ENCODE data around the gene TCF7L2. TPM values are rescaled to one million over a fixed set of nuclear protein-coding genes. Genes with fewer than 3 reads are reported as not detected.

Gene TCF7L2
- total RNA-seq, 1 experiment from 2014 or later: 14.8 TPM

- H2AFZ ChIP-seq: no peak overlapping the region
- peaks cover 33% of the 10 kb centered on the region for H3K4me1 ChIP-seq (replicated peaks; ENCODE audit: insufficient read depth)
- no peaks in the 10 kb centered on the region for H4K20me1 ChIP-seq (ENCODE audit: insufficient read depth)
- intact Hi-C loops (cut with micrococcal nuclease; ENCODE audit: unreplicated experiment): no loop called here
- H3F3A ChIP-seq (ENCODE audit: insufficient read depth, low read depth): peaks cover 8% of the 10 kb centered on the region
- no peak overlapping the region for H3K27ac ChIP-seq
- ChIA-PET POLR2A (ENCODE audit: unreplicated experiment) (no interaction called here), CTCF (no interaction called here)
- H3K9me3 ChIP-seq (ENCODE audit: insufficient read depth, low read depth): no peaks in the 10 kb centered on the region
- no peak for DNase-seq
- H3K9me2 ChIP-seq (ENCODE audit: insufficient read depth): no peaks in the 10 kb centered on the region
- peaks cover 29% of the 10 kb centered on the region for H3K79me2 ChIP-seq (ENCODE audit: low read depth)
- no peaks in the 10 kb centered on the region for H3K36me3 ChIP-seq (ENCODE audit: low read depth)
- BruUV-seq (replicated peaks): no TSS peak
- H3K4me3 ChIP-seq: no peak overlapping the region
- no peak overlapping the region for H3K4me2 ChIP-seq
- no peaks in the 10 kb centered on the region for H3K27me3 ChIP-seq (ENCODE audit: insufficient read depth, low read depth)
- no peak for TF ChIP-seq CTCF (conservative IDR thresholded peaks at IDR 0.05)
These were observed 130.8 kb downstream of the TCF7L2 start for GRCh38 chr10:113080925-113081229.

GRCh38 chr10:113084031-113084430 is 134.0 kb downstream of the TCF7L2 start:
- DNase-seq: peak in 1 of 2 experiments; percentile 74
- TF ChIP-seq CTCF (conservative IDR thresholded peaks at IDR 0.05): no peak
- no peak for TF ChIP-seq EZH2 (IDR thresholded peaks at IDR 0.05; ENCODE audit: low read depth)
- peaks cover 30% of the 10 kb centered on the region for H3F3A ChIP-seq (ENCODE audit: insufficient read depth, low read depth)
- no peak overlapping the region for H2AFZ ChIP-seq
- H4K20me1 ChIP-seq (ENCODE audit: insufficient read depth): no peaks in the 10 kb centered on the region
- intact Hi-C loops (cut with micrococcal nuclease; ENCODE audit: unreplicated experiment): no loop called here
- ChIA-PET CTCF (no interaction called here), POLR2A (ENCODE audit: unreplicated experiment) (no interaction called here)
- H3K4me2 ChIP-seq: peak overlapping the region; percentile 46
- H3K9me3 ChIP-seq (ENCODE audit: insufficient read depth, low read depth): no peaks in the 10 kb centered on the region
- peaks cover 56% of the 10 kb centered on the region for H3K4me1 ChIP-seq (replicated peaks; ENCODE audit: insufficient read depth)
- H3K9me2 ChIP-seq (ENCODE audit: insufficient read depth): no peaks in the 10 kb centered on the region
- H3K27ac ChIP-seq: peak overlapping the region; percentile 54
- no peaks in the 10 kb centered on the region for H3K36me3 ChIP-seq (ENCODE audit: low read depth)
- BruUV-seq (replicated peaks): no TSS peak
- H3K79me2 ChIP-seq (ENCODE audit: low read depth): peaks cover 27% of the 10 kb centered on the region
- H3K4me3 ChIP-seq: no peak overlapping the region
- H3K27me3 ChIP-seq (ENCODE audit: insufficient read depth, low read depth): no peaks in the 10 kb centered on the region

GRCh38 chr10:113085776-113086175 is 135.7 kb downstream of the TCF7L2 start:
- H3K9me3 ChIP-seq (ENCODE audit: insufficient read depth, low read depth): no peaks in the 10 kb centered on the region
- POLR2A ChIA-PET (ENCODE audit: unreplicated experiment): interaction anchor here (0.5 kb wide), 1 partner anchor 614 kb away, joined by 24 read pairs; no protein-coding TSS in a partner anchor
- H3K27ac ChIP-seq: peak overlapping the region; percentile 96
- DNase-seq: no peak
- H2AFZ ChIP-seq: no peak overlapping the region
- H4K20me1 ChIP-seq (ENCODE audit: insufficient read depth): no peaks in the 10 kb centered on the region
- no peaks in the 10 kb centered on the region for H3K36me3 ChIP-seq (ENCODE audit: low read depth)
- TF ChIP-seq EZH2 (IDR thresholded peaks at IDR 0.05; ENCODE audit: low read depth) (no peak), CTCF (conservative IDR thresholded peaks at IDR 0.05) (no peak)
- H3K27me3 ChIP-seq (ENCODE audit: insufficient read depth, low read depth): no peaks in the 10 kb centered on the region
- CTCF ChIA-PET: no interaction called here
- H3K9me2 ChIP-seq (ENCODE audit: insufficient read depth): no peaks in the 10 kb centered on the region
- H3K79me2 ChIP-seq (ENCODE audit: low read depth): peaks cover 27% of the 10 kb centered on the region
- H3K4me1 ChIP-seq (replicated peaks; ENCODE audit: insufficient read depth): peaks cover 56% of the 10 kb centered on the region
- H3F3A ChIP-seq (ENCODE audit: insufficient read depth, low read depth): peaks cover 30% of the 10 kb centered on the region
- intact Hi-C loops (cut with micrococcal nuclease; ENCODE audit: unreplicated experiment): no loop called here
- no TSS peak for BruUV-seq (replicated peaks)
- H3K4me2 ChIP-seq: peak overlapping the region; percentile 63
- H3K4me3 ChIP-seq: no peak overlapping the region
